LNCAP (cell line): ENCODE measurements around the gene FAM186B.

Source experiments
- CTCF ChIP-seq: fragments of 450-650 bp; IDR thresholded peaks from 2 replicates; pipeline ENCODE4 v1.5.1; 2017; ENCODE audit warnings: mild to moderate bottlenecking

Gene FAM186B

GRCh38 chr12:49567302-49567610 is 38.2 kb downstream of the FAM186B start:
- no peak for TF ChIP-seq CTCF

DNA sequence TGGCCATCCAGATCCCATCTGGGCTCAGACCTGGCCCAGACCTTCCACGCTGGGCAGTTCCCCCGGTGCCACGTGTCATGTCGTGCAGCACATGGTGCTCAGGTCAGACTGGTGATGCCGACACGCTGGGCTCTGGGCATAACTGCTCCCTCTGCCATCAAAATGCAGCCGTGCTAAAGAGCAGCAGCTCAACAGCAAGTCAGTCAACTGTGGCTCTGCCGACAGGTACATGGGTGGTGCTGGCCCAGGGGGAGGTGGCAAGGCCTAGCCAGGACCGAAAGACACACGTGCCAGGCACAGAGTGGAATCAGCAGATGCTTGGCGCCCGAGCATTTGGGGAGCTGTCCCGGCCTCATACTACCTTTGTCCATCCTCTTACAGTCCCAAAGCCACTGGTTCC is 39.1 kb downstream of the FAM186B start:
- no peak for TF ChIP-seq CTCF

- TF ChIP-seq CTCF = no peak
Observed at GRCh38 chr12:49565406-49566265, 39.8 kb downstream of the FAM186B start.

GRCh38 chr12:49564686-49565405 is 40.6 kb downstream of the FAM186B start:
- no peak for TF ChIP-seq CTCF

- no peak for TF ChIP-seq CTCF
Observed at GRCh38 chr12:49563951-49564685, 41.3 kb downstream of the FAM186B start.

GRCh38 chr12:49562831-49563230 is 42.6 kb downstream of the FAM186B start:
- no peak for TF ChIP-seq CTCF

GRCh38 chr12:49562233-49562632 is 43.2 kb downstream of the FAM186B start:
- TF ChIP-seq CTCF = no peak
